NOMO-1 (cell line): Measurements from ENCODE around the gene SGIP1.

Experiments used
- DNase-seq, 2 experiments: peaks; one replicate each; lab custom pipeline; 2025; ENCODE audit not compliant: unreplicated experiment in 2 of 2; lab: John Stamatoyannopoulos, UW

SGIP1 gene

DNA sequence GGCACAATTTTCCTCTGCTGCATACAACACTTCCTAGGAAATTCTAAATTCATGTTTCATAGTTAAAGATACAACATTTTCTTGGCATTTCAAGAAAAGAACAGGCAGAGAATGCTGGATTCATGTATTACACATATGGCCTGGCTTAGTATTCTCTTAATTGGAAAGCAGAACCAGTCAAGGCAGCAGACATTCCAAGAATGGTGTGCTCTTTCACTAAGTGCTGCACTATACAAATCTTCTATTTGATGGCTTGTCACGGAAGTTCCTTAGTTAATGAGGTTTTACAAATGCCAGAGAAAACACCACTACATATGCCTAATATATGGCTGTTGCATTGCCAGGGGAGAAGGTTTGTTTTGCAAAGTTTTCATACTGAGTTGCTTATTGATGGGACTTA lies 137.5 kb downstream of the SGIP1 start:
- DNase-seq, result no peak

DNA sequence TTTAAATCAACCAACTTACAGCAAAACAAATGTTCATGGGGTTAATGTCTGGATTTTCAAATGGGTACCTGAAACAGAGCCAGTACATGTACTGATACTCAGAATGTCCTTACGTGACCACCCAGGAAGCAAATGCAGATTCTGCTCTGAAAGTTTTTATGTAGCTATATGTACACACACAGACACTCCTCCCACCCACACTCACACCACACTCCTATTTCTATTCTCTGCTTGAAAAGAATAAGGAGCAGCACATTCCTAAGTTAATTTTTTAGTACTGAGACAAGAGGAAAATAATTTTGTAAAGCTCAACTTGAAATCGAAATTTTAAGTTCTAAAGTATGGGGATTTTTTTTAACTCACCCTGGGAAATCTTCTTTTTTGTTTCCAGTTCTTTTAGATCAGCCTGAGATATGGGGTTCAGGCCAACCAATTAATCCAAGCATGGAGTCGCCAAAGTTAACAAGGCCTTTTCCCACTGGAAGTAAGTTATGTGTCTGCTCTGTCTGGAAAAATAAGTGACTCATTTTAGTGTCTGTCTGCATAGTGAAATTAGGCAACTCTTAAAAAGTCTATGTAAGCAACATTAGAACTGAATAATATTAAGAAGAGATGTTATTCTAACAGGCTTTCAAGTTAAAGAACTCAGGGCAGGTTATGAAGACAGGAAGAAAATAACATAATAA lies 142.8 kb downstream of the SGIP1 start:
- DNase-seq, result no peak

- DNase-seq, result no peak
These were observed 144.2 kb downstream of the SGIP1 start for GRCh38 chr1:66678146-66678545.

- no peak for DNase-seq
These were observed 145.2 kb downstream of the SGIP1 start for GRCh38 chr1:66679140-66679539.

DNA sequence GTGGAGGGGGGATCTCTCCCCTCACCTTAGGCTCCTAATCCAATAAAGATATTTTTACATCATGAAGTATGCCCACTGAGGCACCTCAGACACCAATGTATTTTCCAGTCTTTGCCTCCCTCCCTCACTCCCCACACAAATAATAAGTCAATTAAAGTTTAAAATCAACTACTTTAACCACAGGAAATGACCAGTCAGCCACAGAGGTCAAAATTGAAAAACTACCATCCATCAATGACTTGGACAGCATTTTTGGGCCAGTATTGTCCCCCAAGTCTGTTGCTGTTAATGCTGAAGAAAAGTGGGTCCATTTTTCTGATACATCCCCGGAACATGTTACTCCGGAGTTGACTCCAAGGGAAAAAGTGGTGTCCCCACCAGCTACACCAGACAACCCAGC lies 147.7 kb downstream of the SGIP1 start:
- DNase-seq, result no peak

DNA sequence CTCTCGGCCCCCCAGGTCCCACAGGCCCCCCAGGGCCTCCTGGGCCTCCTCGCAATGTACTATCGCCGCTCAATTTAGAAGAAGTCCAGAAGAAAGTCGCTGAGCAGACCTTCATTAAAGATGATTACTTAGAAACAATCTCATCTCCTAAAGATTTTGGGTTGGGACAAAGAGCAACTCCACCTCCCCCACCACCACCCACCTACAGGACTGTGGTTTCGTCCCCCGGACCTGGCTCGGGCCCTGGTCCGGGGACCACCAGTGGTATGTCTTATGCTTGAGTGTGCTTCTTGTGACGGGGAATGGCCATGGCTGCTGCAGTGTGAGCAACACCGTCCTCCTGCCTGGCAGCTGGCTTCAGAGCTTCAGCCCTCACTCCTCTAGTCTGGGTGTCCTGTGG lies 148.2 kb downstream of the SGIP1 start:
- DNase-seq, result no peak

DNA sequence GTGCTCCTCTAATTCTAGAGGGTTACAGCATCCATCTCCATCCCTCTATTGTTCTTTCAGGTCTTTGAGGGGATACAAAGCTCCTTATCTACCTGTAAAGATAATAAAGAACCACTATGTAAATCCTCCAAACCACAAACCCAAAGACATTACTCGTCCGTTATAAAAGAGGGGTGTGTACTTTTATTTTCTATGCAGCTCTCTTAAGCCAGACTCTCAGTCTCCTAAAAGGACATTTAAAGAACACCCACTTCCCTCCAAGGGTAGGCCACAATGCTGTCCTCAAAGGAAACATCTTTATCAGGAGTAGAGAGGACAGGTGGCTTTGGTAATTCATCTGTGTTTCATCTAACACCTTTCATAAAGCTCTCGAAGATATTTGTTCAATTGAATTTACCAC lies 150.4 kb downstream of the SGIP1 start:
- DNase-seq, result no peak

GRCh38 chr1:66685265-66685664 lies 151.3 kb downstream of the SGIP1 start:
- DNase-seq, result no peak

- DNase-seq, result no peak
These were observed 151.7 kb downstream of the SGIP1 start for GRCh38 chr1:66685670-66686069.

DNA sequence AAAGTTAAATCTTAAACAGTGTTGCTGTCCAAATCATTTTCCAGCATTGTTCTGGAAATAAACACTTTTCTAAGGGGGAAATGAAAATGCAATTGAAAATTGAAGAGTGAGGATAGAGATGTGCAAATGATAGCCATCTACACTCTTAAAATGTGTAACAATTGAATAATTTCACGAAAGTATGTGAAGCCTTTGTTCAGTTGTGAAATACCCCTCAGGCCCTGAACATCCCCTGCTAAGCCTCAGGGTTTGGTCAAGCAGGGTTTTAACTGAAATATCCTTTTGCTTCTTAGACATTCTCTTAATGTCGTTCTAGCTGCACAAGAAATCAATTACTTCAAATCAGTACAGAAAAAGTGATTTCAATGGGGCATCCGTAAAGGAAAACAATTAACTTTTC lies 152.5 kb downstream of the SGIP1 start:
- DNase-seq, result no peak

DNA sequence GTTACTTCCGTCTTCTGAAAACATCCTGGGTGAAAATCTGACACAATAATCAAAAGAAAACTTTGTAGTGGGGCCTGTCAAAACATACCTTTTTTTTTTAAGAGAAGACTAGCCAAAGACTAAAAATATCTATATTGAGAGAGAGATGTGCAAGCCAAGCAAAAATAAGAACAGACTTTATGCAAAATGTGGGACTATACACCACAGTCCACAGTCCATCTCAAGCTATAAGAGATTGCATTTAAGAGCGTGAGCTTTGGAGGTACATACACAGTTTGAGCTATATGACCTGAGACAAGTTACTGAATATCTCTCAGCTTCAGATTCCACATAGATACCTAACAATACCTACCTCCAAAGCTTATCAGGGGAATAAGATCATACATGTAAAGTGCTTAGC lies 153.4 kb downstream of the SGIP1 start:
- DNase-seq, result no peak

- DNase-seq, result no peak
These were observed 156.9 kb downstream of the SGIP1 start for GRCh38 chr1:66690666-66691381.

GRCh38 chr1:66692681-66693080 lies 158.7 kb downstream of the SGIP1 start:
- DNase-seq, result no peak

- DNase-seq, result no peak
These were observed 159.9 kb downstream of the SGIP1 start for GRCh38 chr1:66693856-66694255.

DNA sequence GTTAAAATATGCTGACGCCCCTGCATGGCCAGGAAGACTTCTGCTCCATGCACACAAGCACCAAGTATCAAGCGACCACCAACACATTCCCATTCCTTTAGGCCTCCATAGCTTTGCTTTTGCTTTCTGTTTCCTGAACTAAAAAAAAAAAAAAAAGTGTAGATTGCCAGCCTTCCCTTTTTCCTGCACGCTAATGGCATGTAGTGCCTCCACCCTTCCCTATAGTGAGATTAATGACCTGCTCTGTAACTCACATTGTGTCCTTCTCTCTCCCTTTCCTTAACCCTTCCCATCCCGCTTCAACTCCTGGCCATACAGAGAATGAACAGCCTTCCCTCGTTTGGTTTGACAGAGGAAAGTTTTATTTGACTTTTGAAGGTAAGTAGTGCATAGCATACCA lies 161.2 kb downstream of the SGIP1 start:
- DNase-seq, result no peak

DNA sequence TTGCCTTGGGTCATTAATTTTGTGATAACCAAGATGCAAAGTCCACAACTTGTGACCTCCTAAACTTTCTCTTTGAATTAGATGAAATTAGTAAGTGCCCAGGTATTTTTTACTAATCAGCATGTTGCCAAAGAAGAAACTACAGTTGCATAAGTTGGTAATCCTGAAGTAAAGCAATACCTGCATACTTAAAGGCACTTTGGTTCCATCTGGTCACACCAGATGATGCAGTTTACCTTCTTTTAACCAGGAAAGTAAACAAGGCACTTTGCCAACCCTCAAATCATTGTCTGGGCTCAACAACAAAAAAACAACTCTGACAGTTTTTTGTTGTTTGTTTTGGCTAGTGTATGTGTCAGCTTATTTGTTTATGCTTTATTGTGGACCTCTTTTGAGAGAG lies 162.8 kb downstream of the SGIP1 start:
- no peak for DNase-seq

DNA sequence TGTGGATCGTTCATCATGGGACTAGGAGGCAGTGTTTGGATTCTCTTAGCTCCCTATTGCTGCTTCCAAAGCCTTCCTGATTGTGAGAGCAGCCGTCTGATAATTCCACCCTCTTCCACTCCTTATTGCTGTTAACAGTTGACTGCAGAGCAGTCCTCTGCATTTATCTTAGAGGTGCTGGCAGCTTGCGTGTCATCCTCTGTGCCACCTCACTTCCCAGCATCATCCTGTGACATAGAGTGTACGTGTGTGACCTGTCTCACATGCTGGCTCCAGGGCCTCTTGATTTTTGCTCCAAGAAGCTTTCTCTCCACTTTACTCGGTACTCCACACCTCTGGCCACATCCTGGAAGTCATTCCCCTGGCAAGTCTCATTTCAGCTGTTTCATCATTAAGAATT lies 165.3 kb downstream of the SGIP1 start:
- no peak for DNase-seq

DNA sequence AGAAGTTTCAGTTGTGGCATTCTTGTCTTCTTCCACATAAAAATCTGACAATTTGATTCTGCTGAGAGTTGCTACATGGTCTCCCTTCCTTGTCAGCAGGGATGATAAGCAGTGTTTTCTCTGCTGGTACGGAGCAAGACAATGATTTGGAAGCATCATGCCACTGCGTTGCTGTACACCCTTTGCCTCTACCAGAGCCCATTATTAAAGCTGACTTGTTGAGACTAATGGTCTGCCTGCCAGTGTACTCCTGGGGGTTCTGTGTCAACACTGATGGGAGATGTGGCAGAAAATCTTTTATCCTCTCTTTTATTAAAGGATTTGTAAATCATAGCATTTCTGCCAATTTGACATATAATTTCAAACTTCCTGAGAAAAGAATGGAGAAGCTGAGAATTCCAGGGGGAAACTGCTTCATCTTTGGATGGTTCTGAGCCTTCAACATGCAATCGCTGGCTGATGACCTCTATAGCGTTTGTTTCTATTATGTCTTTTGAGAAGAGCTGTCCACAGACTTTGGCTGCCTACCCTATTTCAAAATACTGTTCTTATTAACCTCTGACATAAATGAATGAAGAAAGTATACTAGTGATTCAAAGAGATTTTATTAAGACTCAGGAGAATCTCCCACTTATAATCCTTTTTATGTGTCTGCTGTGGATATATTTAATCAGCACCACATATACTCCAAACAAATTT lies 170.4 kb downstream of the SGIP1 start:
- no peak for DNase-seq

GRCh38 chr1:66705110-66705509 lies 171.2 kb downstream of the SGIP1 start:
- DNase-seq, result no peak

DNA sequence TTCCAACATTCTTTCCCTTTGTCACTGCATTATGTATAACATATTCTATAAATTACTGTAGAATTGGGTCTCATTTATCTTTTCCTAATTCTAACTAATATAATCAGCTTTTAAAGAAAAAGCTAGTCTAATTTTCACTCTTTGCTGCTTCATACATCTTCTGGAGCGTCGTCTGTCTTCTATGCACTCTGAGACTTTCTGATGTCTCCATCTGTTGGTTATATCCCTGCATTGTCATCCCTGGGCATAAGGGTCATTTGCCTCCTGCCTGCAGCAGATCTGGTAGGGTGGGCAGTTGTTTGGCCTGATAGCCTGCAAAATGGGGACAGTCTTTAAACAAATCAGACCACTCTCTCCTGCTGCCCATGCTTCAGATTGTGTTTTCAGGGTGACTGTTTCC lies 177.5 kb downstream of the SGIP1 start:
- no peak for DNase-seq

DNA sequence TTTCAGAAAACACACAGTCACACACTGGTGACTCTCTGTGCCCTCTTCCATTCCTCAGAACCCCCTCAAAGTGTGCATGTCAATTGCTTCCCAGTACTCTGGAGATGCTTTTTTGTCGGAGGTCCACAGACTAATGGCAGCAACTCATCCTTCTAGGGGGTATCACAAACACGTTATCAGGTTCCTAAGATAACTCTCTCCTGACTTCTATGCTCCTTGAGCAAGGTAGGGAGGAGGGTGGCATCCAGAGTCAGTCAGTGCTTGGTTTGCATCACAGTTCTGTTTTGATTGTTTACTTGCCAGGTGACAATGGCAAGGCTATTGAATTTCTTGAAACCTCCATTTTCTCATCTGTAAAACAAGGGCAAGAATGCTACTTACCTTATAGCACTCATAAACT lies 178.9 kb downstream of the SGIP1 start:
- no peak for DNase-seq

DNA sequence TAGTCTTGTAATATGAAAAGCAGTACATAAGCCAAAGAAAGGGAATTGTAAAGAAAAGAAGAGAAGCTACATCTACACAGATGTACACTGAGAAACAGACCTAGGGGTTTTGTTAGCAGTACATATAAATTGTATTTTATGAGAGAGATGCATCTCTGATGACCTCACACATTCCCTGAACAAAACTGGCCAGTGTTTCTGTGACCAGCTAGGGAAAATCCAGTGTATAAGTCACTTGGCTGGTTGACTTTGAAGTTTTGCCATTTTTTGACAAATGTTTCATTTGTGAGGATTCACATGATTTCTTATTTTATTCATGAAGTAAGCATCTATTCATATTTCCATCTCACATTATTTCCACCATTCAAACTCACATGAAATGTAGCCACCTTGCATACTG lies 190.0 kb downstream of the SGIP1 start:
- no peak for DNase-seq
